Measurements from ENCODE around the gene ARMH2.

ARMH2 gene

DNA sequence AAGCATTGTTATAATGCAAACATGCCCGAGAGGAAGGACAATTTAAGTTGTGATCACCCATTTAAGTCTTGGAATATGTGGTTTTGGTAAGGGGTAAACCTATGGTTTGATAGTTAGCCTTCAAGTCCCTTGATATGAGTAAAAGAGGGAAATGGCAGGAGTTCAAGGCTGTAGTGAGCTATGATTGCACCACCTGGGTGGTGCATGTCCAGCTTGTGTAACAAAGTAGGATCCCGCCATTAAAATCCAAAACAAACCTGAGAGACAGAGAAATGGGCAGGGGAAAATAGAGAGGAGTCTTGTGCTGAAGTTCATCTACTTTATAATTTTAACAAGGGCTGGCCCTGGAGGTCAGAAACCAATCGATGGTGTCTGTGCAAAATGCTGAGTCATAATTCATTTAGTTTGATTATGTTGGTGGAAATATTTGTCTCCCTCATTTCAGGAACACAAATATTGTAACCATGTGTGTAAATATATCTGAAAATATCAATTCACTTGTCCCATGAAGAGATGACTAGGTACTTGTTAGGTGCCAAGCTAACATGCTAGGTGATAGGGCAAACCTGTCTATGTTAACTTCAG lies 23.2 kb upstream of the ARMH2 start:
- no peak for DNase-seq (ENCODE audit: low read depth, low spot score)
- H3K27ac ChIP-seq = no peak overlapping the region

GRCh38 chr6:24818346-24818745 lies 19.6 kb upstream of the ARMH2 start:
- DNase-seq (ENCODE audit: low read depth, low spot score) = no peak

DNA sequence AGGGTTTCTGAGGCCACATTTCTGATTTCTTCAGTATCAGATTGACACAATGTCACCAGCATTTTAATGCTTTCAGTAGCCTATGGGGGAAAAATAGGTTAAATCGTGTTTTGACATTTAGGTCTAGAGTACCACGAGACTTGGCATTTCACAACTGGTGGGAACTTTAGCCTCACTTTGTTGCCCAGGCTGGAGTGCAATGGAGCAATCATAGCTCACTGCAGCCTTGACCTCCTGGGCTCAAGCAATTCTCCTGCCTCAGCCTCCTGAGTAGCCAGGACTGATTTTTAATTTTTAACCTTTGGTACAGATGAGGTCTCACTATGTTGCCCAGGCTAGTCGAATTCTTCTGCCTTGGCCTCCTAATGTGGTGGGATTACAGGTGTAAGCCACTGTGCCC lies 11.0 kb upstream of the ARMH2 start:
- DNase-seq (ENCODE audit: low read depth, low spot score) = no peak
- no peak overlapping the region for H3K27ac ChIP-seq

More at GRCh38 chr6:24818346-24818745, 19.6 kb upstream of the ARMH2 start:
- H3K27ac ChIP-seq = peak overlapping the region; percentile 72

GRCh38 chr6:24807584-24807983 lies 8.9 kb upstream of the ARMH2 start:
- DNase-seq (ENCODE audit: low read depth, low spot score) = no peak
- no peak overlapping the region for H3K27ac ChIP-seq

GRCh38 chr6:24802271-24803059 lies 3.7 kb upstream of the ARMH2 start:
- peak overlapping the region; percentile 25 for H3K27ac ChIP-seq
- DNase-seq (ENCODE audit: low read depth, low spot score) = no peak

DNA sequence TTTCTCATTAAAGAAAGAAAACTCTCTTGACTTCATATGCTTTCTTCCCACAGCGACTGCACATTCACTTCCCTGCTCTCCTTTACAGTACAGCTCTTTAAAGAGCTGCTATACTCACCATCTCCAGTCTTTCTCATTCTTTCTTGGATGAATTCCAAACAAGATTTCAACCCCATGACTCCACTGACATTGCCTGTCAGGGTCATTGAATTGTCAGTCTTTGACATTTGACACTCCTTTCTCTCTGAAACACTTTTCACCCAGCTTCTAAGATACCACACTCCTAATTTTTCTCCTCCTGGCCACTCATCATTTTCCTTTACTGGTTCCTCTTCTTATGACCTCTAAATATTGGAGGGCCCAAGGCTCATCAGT lies 811 bp upstream of the ARMH2 start:
- no peak overlapping the region for H3K27ac ChIP-seq
- DNase-seq (ENCODE audit: low read depth, low spot score) = no peak

- DNase-seq (ENCODE audit: low read depth, low spot score) = no peak
- H3K27ac ChIP-seq = no peak overlapping the region
These were observed 1.0 kb downstream of the ARMH2 start for GRCh38 chr6:24797596-24798216.

DNA sequence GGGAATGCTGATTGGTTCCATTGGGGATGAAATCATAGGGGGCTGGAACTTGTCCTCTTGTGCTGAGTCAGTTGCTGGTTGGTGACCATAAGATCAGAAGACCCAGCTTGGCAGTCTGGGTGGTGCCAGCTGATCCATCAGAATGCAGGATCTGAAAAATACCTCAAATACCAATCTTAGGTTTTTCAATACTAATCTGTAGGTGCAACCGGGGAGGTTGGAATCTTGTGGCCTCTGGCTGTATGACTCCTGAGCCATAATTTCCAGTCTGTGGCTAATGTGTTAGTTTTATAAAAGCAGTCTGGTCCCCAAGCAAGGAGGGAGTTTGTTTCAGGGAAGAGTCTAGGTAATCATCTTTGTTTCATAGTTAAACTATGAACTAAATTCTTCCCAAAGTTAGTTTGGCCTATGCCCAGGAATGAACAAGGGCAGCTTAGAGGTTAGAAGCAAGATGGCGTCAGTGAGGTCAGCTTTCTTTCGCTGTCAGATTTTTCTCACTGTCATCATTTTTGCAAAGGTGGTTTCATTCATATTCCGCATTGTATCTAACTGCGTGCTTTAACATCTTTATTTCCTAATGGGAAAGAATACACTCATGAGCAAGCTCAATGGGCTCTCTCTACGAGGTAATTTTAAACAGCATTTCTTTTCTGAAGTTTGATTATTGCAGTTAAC lies 2.0 kb downstream of the ARMH2 start:
- DNase-seq (ENCODE audit: low read depth, low spot score) = no peak
- H3K27ac ChIP-seq = no peak overlapping the region

GRCh38 chr6:24795106-24795505 lies 3.6 kb downstream of the ARMH2 start:
- no peak for DNase-seq (ENCODE audit: low read depth, low spot score)
- no peak overlapping the region for H3K27ac ChIP-seq

DNA sequence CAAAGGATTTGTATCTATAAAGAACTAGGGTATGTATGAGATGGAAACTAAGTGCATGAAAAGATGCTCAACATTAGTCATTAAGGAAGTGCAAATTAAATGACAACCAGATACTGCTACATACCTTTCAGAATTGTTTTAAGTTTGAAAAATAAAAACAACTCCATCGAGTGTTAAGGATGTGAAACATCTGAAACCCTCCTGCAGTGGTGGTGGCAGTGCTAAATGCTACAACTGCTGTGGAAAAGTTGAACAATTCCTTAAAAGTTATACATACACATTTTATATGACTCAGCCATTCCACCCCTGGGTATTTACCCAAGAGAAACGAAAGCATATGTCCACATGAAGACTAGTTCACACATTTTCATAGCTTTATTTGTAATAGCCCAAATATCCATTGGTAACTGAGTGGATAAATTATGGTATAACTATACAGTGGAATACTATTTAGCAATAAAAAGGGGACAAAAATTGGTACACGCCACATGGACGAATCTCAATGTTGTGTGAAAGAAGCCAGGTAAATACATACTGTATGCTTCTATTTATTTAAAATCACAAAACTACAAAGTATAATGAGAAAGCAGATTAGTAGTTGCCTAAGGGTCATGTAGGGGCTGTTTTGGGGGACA lies 10.6 kb downstream of the ARMH2 start:
- DNase-seq (ENCODE audit: low read depth, low spot score) = no peak

GRCh38 chr6:24780206-24780605 lies 18.5 kb downstream of the ARMH2 start:
- DNase-seq (ENCODE audit: low read depth, low spot score) = no peak
- H3K27ac ChIP-seq = no peak overlapping the region

More for the DNA sequence above, 10.6 kb downstream of the ARMH2 start:
- H3K27ac ChIP-seq = no peak overlapping the region

- H3K27ac ChIP-seq = no peak overlapping the region
These were observed 19.2 kb downstream of the ARMH2 start for GRCh38 chr6:24779416-24780016.

GRCh38 chr6:24778878-24779277 lies 19.8 kb downstream of the ARMH2 start:
- H3K27ac ChIP-seq = no peak overlapping the region
- no peak for DNase-seq (ENCODE audit: low read depth, low spot score)

More at GRCh38 chr6:24779416-24780016, 19.2 kb downstream of the ARMH2 start:
- DNase-seq (ENCODE audit: low read depth, low spot score) = peak; percentile 29

DNA sequence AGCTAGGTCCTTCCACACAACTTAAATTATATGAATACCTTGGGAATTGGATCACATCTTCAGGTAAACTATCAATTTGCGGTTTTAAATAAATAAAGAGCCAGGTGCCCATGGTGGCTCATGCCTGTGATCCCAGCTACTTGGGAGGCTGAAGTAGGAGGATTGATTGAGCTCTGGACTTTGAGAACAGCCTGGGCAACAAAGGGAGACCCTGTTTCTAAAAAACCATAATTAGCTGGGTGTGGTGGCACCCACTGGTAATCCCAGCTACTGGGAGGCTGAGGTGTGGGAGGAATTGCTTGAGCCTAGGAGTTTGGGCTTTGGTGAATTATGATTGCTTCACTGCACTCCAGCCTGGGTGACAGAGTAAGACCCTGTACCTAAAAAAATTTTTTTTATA lies 20.6 kb downstream of the ARMH2 start:
- no peak overlapping the region for H3K27ac ChIP-seq

DNA sequence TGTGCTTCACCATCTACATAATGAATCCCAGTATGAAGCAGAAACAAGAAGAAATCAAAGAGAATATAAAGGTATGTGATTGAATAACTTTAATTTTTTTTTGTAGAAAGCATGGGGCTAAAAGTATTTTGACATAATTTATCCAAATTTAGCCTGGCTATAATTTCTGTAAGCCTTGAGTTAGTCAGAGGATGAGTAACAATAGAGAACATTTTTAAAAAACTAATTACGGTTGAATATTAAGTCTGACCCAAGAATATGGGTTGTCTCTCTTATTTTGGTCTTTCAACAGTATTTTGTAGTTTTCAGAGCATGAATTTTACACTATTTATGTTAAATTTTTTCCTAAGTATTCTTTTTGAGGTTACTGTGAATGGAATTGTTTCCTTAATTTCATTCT lies 21.5 kb downstream of the ARMH2 start:
- DNase-seq (ENCODE audit: low read depth, low spot score) = no peak
- H3K27ac ChIP-seq = no peak overlapping the region

More for the DNA sequence above, 20.6 kb downstream of the ARMH2 start:
- no peak for DNase-seq (ENCODE audit: low read depth, low spot score)

GRCh38 chr6:24775520-24776058 lies 23.1 kb downstream of the ARMH2 start:
- no peak for DNase-seq (ENCODE audit: low read depth, low spot score)
- H3K27ac ChIP-seq = peak overlapping the region; percentile 68

GRCh38 chr6:24774696-24775519 lies 23.8 kb downstream of the ARMH2 start, which contains the start of gene GMNN:
GMNN (plus strand) TSS chr6:24774937; CDS start chr6:24777247, 2,310 bp downstream.
- peak within 1 kb of the TSS; percentile 68 for H3K27ac ChIP-seq
- DNase-seq (ENCODE audit: low read depth, low spot score) = peak; percentile 51

GRCh38 chr6:24768361-24768760 lies 30.4 kb downstream of the ARMH2 start:
- no peak for DNase-seq (ENCODE audit: low read depth, low spot score)
- no peak overlapping the region for H3K27ac ChIP-seq

Measured in epithelial cell of prostate (primary cell).